OCI-LY3 (cell line): Measurements from ENCODE around the gene AKAP8L.
A peak's percentile ranks its signal among the peaks of the same experiment; 100 is the strongest.

ENCODE experiments used
- H2AFZ ChIP-seq: fragments of 200-600, 300-600 bp; shearing (Covaris generic); 2 replicates; pipeline ENCODE4 v1.6.0; 2014; ENCODE audit warnings: antibody characterized with exemption, low read depth, low read length
- H3K27ac ChIP-seq: fragments of 200-600, 300-600 bp; sonication (generic); 2 replicates; pipeline ENCODE4 v1.5.1; 2014; ENCODE audit warnings: mild to moderate bottlenecking, low read length, moderate library complexity, mixed read lengths
- H3K27me3 ChIP-seq: fragments of 200-600, 300-600 bp; sonication (generic); 2 replicates; pipeline ENCODE4 v1.6.1; 2014; ENCODE audit warnings: low read depth, low read length, mixed read lengths
- H3K36me3 ChIP-seq: fragments of 200-600, 300-600 bp; sonication (generic); replicated peaks from 2 replicates; pipeline ENCODE3; 2014; ENCODE audit warnings: low read depth, low read length, mixed read lengths
- H3K4me1 ChIP-seq: fragments of 300-600, 200-600 bp; sonication (generic); 2 replicates; pipeline ENCODE4 v1.6.1; 2014; ENCODE audit warnings: low read length, mixed read lengths
- H3K4me2 ChIP-seq: fragments of 200-600, 300-600 bp; sonication (generic); 2 replicates; pipeline ENCODE4 v1.6.1; 2014; ENCODE audit warnings: low read length, mixed read lengths
- H3K4me3 ChIP-seq: fragments of 300-600, 200-600 bp; sonication (generic); 2 replicates; pipeline ENCODE4 v1.5.1; 2014; ENCODE audit warnings: antibody characterized with exemption, mild to moderate bottlenecking, low read length, moderate library complexity
- H3K79me2 ChIP-seq: fragments of 300-600, 200-600 bp; shearing (Covaris generic); 2 replicates; pipeline ENCODE4 v1.6.1; 2014; ENCODE audit warnings: mild to moderate bottlenecking, low read length, mixed read lengths
- H3K9ac ChIP-seq: fragments of 300-600, 200-600 bp; shearing (Covaris generic); 2 replicates; pipeline ENCODE4 v1.6.0; 2014; ENCODE audit warnings: mild to moderate bottlenecking, low read length, moderate library complexity
- H3K9me3 ChIP-seq: fragments of 200-600, 300-600 bp; shearing (Covaris generic); 2 replicates; pipeline ENCODE4 v1.6.1; 2014; ENCODE audit warnings: low read length, mixed read lengths; ENCODE audit not compliant: insufficient read depth
- H4K20me1 ChIP-seq: fragments of 200-600, 300-600 bp; sonication (generic); 2 replicates; pipeline ENCODE4 v1.6.1; 2016; ENCODE audit warnings: low read length, mixed read lengths; ENCODE audit not compliant: insufficient read depth
- CTCF ChIP-seq: fragments of 200-600, 300-600 bp; sonication (generic); IDR thresholded peaks from 2 replicates; pipeline ENCODE4 v1.5.1; 2014; ENCODE audit warnings: antibody characterized with exemption, low read length, low read depth
- EZH2phosphoT487 ChIP-seq: fragments of 200-600 bp; shearing (Covaris generic); IDR thresholded peaks from 2 replicates; pipeline ENCODE4 v1.6.1; 2018; ENCODE audit warnings: antibody characterized with exemption, mixed run types, low read depth

Gene AKAP8L

GRCh38 chr19:15450528-15450890, 31.7 kb upstream of the AKAP8L start:
- TF ChIP-seq CTCF (no peak), EZH2phosphoT487 (no peak)
- H3K9ac ChIP-seq: no peak overlapping the region
- no peaks in the 10 kb centered on the region for H3K9me3 ChIP-seq
- peak overlapping the region; percentile 59; the same call in 1 of the 2 replicates for H3K4me2 ChIP-seq
- H3K4me3 ChIP-seq: no peak overlapping the region
- no peak overlapping the region for H3K27ac ChIP-seq
- H3K4me1 ChIP-seq: peaks cover 16% of the 10 kb centered on the region
- no peak overlapping the region for H2AFZ ChIP-seq
- no peaks in the 10 kb centered on the region for H3K79me2 ChIP-seq
- H4K20me1 ChIP-seq: no peaks in the 10 kb centered on the region
- no peaks in the 10 kb centered on the region for H3K27me3 ChIP-seq
- H3K36me3 ChIP-seq: peaks cover 20% of the 10 kb centered on the region

GRCh38 chr19:15449620-15450527, 31.1 kb upstream of the AKAP8L start, which contains the start of gene WIZ:
Gene WIZ, minus strand, starts transcription at chr19:15449956. Its CDS starts 1,649 bp downstream, at chr19:15448307.
- Histone ChIP-seq H3K79me2 (no peaks in the 10 kb centered on the region), H3K4me2 (peak within 1 kb of the TSS; percentile 73), H3K36me3 (peaks cover 15% of the 10 kb centered on the region), H3K9me3 (no peaks in the 10 kb centered on the region), H2AFZ (peak within 1 kb of the TSS; percentile 87), H3K9ac (peak within 1 kb of the TSS; percentile 67), H3K4me1 (peaks cover 16% of the 10 kb centered on the region), H3K27me3 (no peaks in the 10 kb centered on the region), H3K4me3 (peak within 1 kb of the TSS; percentile 82), H3K27ac (no peak within 1 kb of the TSS), H4K20me1 (no peaks in the 10 kb centered on the region)
- TF ChIP-seq CTCF (no peak), EZH2phosphoT487 (no peak)

DNA sequence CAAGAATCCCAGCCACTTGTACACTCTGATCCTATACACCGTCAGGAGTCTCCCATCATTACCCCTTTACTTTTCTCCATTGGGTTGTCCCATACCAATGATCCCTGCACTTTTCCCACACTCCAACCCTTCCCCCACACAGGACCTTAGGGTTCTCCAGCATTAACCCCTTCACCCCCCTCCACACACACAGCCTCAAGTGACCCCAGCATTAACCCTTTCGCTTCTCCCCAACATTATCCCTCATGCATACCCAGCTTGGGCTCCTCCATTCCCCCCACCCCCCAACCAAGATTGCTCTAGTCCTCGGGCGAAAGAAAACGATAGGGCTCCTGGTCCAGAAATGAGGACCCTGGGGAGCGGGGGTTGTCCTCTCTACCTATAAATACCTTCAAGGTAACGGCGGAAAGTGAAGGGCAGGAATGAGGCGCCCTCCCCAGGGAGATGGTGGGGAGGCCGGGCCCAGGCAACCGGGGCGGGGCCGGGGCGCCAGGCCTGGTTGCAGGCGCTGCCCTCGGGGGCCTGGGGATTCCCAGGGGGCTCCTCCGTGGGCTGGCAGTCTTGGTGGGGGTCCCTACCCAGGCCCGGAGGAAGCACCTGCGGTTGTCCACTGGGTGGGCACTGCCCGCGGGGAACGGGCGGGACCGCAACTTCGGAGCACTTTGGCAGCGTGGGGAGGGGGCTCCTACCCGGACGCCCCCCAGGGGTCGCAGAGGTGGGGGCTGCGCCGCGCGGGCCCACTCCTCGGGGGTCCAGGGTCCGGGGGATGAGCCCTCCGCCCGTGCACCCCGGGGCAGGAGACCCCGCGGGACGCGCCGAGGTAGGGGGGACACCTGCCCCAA, 30.2 kb upstream of the AKAP8L start:
- Histone ChIP-seq H3K79me2 (no peaks in the 10 kb centered on the region), H4K20me1 (no peaks in the 10 kb centered on the region), H3K4me1 (peaks cover 16% of the 10 kb centered on the region), H2AFZ (peak overlapping the region; percentile 87), H3K4me2 (peak overlapping the region; percentile 73), H3K36me3 (peaks cover 11% of the 10 kb centered on the region), H3K9me3 (no peaks in the 10 kb centered on the region), H3K27ac (no peak overlapping the region), H3K27me3 (no peaks in the 10 kb centered on the region), H3K4me3 (peak overlapping the region; percentile 82), H3K9ac (peak overlapping the region; percentile 67)
- TF ChIP-seq EZH2phosphoT487: no peak
- 0 out of 2 replicates have a peak, but pooled peaks have one; percentile 15 for TF ChIP-seq CTCF
